WTC11 (cell line): ENCODE data around the gene PHC3. TPM values are rescaled to one million over a fixed set of nuclear protein-coding genes. Genes with fewer than 3 reads are reported as not detected.

Experiments
- ATAC-seq: fragments of 200-7000 bp; cut with Tn5 transposase; 2 replicates; pipeline ENCODE4 v1.10.0; 2021; ENCODE audit warnings: mild to moderate bottlenecking, moderate library complexity
- CTCF ChIA-PET: fragments of 300-600 bp; sonication (Branson Sonifier 250); formaldehyde crosslinking; loops from one replicate; lab custom pipeline; 2021; ENCODE audit warnings: antibody characterized with exemption; lab: Charles Lee
- POLR2A ChIA-PET: fragments of 350-600 bp; sonication (Branson Sonifier 250); formaldehyde crosslinking; loops from one replicate; lab custom pipeline; 2021; ENCODE audit warnings: antibody characterized with exemption; lab: Charles Lee
- DNase-seq: peaks from one replicate; pipeline ENCODE4 v3.0.0; 2021; ENCODE audit warnings: low spot score
- H3K27ac Mint-ChIP-seq: 2 replicates; pipeline ENCODE4 v1.8.0; 2021; ENCODE audit warnings: mixed read lengths
- H3K27me3 Mint-ChIP-seq: 2 replicates; pipeline ENCODE4 v1.8.0; 2021; ENCODE audit warnings: low read depth, mild to moderate bottlenecking, moderate library complexity, mixed read lengths
- H3K36me3 Mint-ChIP-seq: 2 replicates; pipeline ENCODE4 v1.8.0; 2021; ENCODE audit warnings: mixed read lengths
- H3K4me1 Mint-ChIP-seq: 2 replicates; pipeline ENCODE4 v1.8.0; 2022; ENCODE audit warnings: mixed read lengths
- H3K4me3 Mint-ChIP-seq: 2 replicates; pipeline ENCODE4 v1.8.0; 2021; ENCODE audit warnings: mild to moderate bottlenecking, moderate library complexity, mixed read lengths
- H3K9me3 Mint-ChIP-seq: 2 replicates; pipeline ENCODE4 v1.8.0; 2021; ENCODE audit warnings: mixed read lengths
- ATF2 ChIP-seq: sonication (generic); formaldehyde crosslinking; IDR thresholded peaks from 2 replicates; pipeline ENCODE4 v1.8.1; 2022; ENCODE audit warnings: low read depth, missing genetic modification reagents, borderline replicate concordance
- ATF3 ChIP-seq: sonication (generic); formaldehyde crosslinking; conservative IDR thresholded peaks from 2 replicates; pipeline ENCODE4 v1.8.1; 2022; ENCODE audit warnings: mild to moderate bottlenecking, missing genetic modification reagents
- CBFB ChIP-seq: sonication (generic); formaldehyde crosslinking; IDR thresholded peaks from 2 replicates; pipeline ENCODE4 v1.8.1; 2022; ENCODE audit warnings: mild to moderate bottlenecking, low read depth, missing genetic modification reagents
- ERG ChIP-seq: fragments of 250-450 bp; sonication (Bioruptor Pico); IDR thresholded peaks from 2 replicates; pipeline ENCODE4 v1.8.0; 2021; ENCODE audit warnings: mild to moderate bottlenecking
- FOXP4 ChIP-seq: sonication (generic); formaldehyde crosslinking; IDR thresholded peaks from 2 replicates; pipeline ENCODE4 v1.8.0; 2022; ENCODE audit warnings: mild to moderate bottlenecking, missing genetic modification reagents
- GABPB1 ChIP-seq: sonication (generic); formaldehyde crosslinking; IDR thresholded peaks from 2 replicates; pipeline ENCODE4 v1.8.1; 2023; ENCODE audit warnings: mild to moderate bottlenecking, missing genetic modification reagents
- NFATC4 ChIP-seq: fragments of 250-450 bp; sonication (Bioruptor Pico); IDR thresholded peaks from 2 replicates; pipeline ENCODE4 v1.9.0; 2021; ENCODE audit warnings: mild to moderate bottlenecking
- NR1H2 ChIP-seq: sonication (generic); formaldehyde crosslinking; IDR thresholded peaks from 2 replicates; pipeline ENCODE4 v1.9.0; 2021; ENCODE audit warnings: mild to moderate bottlenecking, moderate library complexity, missing genetic modification reagents
- OVOL2 ChIP-seq: fragments of 250-450 bp; sonication (Bioruptor Pico); IDR thresholded peaks from 2 replicates; pipeline ENCODE4 v1.9.0; 2021; ENCODE audit warnings: mild to moderate bottlenecking, borderline replicate concordance
- PRRX2 ChIP-seq: fragments of 250-450 bp; sonication (Bioruptor Pico); IDR thresholded peaks from 2 replicates; pipeline ENCODE4 v1.8.0; 2021; ENCODE audit warnings: mild to moderate bottlenecking
- RORB ChIP-seq: fragments of 250-450 bp; sonication (Bioruptor Pico); IDR thresholded peaks from 2 replicates; pipeline ENCODE4 v1.9.0; 2021; ENCODE audit warnings: mild to moderate bottlenecking
- SOX15 ChIP-seq: fragments of 250-450 bp; sonication (Bioruptor Pico); IDR thresholded peaks from 2 replicates; pipeline ENCODE4 v1.9.0; 2021; ENCODE audit warnings: mild to moderate bottlenecking
- TEAD1 ChIP-seq: sonication (generic); formaldehyde crosslinking; IDR thresholded peaks from 2 replicates; pipeline ENCODE4 v1.8.0; 2022; ENCODE audit warnings: mild to moderate bottlenecking, missing genetic modification reagents
- TEAD4 ChIP-seq: sonication (generic); formaldehyde crosslinking; IDR thresholded peaks from 2 replicates; pipeline ENCODE4 v1.8.0; 2022; ENCODE audit warnings: mild to moderate bottlenecking, missing genetic modification reagents
- ZMAT4 ChIP-seq: fragments of 250-450 bp; sonication (Bioruptor Pico); IDR thresholded peaks from 2 replicates; pipeline ENCODE4 v1.9.0; 2021; ENCODE audit warnings: mild to moderate bottlenecking
- ZNF138 ChIP-seq: sonication (generic); formaldehyde crosslinking; conservative IDR thresholded peaks from 2 replicates; pipeline ENCODE4 v1.8.1; 2022; ENCODE audit warnings: mild to moderate bottlenecking, moderate library complexity, missing genetic modification reagents
- ZNF317 ChIP-seq: sonication (generic); formaldehyde crosslinking; IDR thresholded peaks from 2 replicates; pipeline ENCODE4 v1.8.1; 2023; ENCODE audit warnings: low read depth, mild to moderate bottlenecking, moderate library complexity, missing genetic modification reagents, borderline replicate concordance
- ZNF423 ChIP-seq: fragments of 250-450 bp; sonication (Bioruptor Pico); IDR thresholded peaks from 2 replicates; pipeline ENCODE4 v2.1.2; 2022; ENCODE audit warnings: mild to moderate bottlenecking, moderate library complexity
- total RNA-seq: library from RNA; stranded (reverse); gene quantifications from 3 replicates; pipeline ENCODE4 v1.2.3, GENCODE V29; 2021

PHC3 gene
- total RNA-seq, 1 experiment from 2014 or later = 27.8 TPM

GRCh38 chr3:170052398-170052797, 129.1 kb downstream of the PHC3 start:
- H3K4me1 Mint-ChIP-seq = peaks cover 31% of the 10 kb centered on the region
- DNase-seq = no peak
- TF ChIP-seq ZNF138 (CRISPR knock-in tag) (no peak), PRRX2 (CRISPR knock-in tag) (no peak), FOXP4 (CRISPR knock-in tag) (no peak), CBFB (CRISPR knock-in tag) (no peak), ZNF423 (no peak), GABPB1 (CRISPR knock-in tag) (no peak), TEAD1 (CRISPR knock-in tag) (no peak), ZMAT4 (CRISPR knock-in tag) (no peak), NR1H2 (CRISPR knock-in tag) (no peak), TEAD4 (CRISPR knock-in tag) (no peak), ZNF317 (CRISPR knock-in tag) (no peak), OVOL2 (CRISPR knock-in tag) (no peak), NFATC4 (no peak), RORB (CRISPR knock-in tag) (no peak)
- TF ChIP-seq, all 79 proteins: peak for 0
- ChIA-PET CTCF (no interaction called here), POLR2A (no interaction called here)
- peaks cover 9% of the 10 kb centered on the region for H3K36me3 Mint-ChIP-seq
- H3K4me3 Mint-ChIP-seq = no peak overlapping the region
- no peak for ATAC-seq
- H3K27ac Mint-ChIP-seq = no peak overlapping the region
- peaks cover 10% of the 10 kb centered on the region for H3K9me3 Mint-ChIP-seq
- H3K27me3 Mint-ChIP-seq = no peaks in the 10 kb centered on the region

GRCh38 chr3:170050753-170051152, 130.8 kb downstream of the PHC3 start:
- TF ChIP-seq ERG (CRISPR knock-in tag) (no peak), ATF2 (CRISPR knock-in tag) (no peak), SOX15 (CRISPR knock-in tag) (no peak), ATF3 (CRISPR knock-in tag) (no peak)
- Mint-ChIP-seq H3K27me3 (no peaks in the 10 kb centered on the region), H3K36me3 (peaks cover 9% of the 10 kb centered on the region), H3K9me3 (peaks cover 10% of the 10 kb centered on the region), H3K4me1 (peaks cover 27% of the 10 kb centered on the region), H3K27ac (no peak overlapping the region), H3K4me3 (no peak overlapping the region)
- ATAC-seq (no peak), DNase-seq (no peak)
- ChIA-PET CTCF (interaction anchor here (1.4 kb wide), 1 partner anchor 12 kb away, joined by 4 read pairs; no protein-coding TSS in a partner anchor), POLR2A (no interaction called here)
